Left renal cortex interstitium (tissue), 4 donors: ENCODE data around the gene GRB10. TPM values are rescaled to one million over a fixed set of nuclear protein-coding genes. Genes with fewer than 3 reads are reported as not detected.
A peak's percentile ranks its signal among the peaks of the same experiment; 100 is the strongest.

Experiments
- DNase-seq, 4 donors: peaks; one replicate each; pipeline ENCODE4 v3.0.0-alpha.2; 2013; ENCODE audit warnings: low read depth in 4 of 4, low spot score in 2 of 4, missing footprints in 1 of 4
- polyA plus RNA-seq, 4 donors: library from polyadenylated mRNA; unstranded; fragments of 120-200 nt; gene quantifications; one replicate each; pipeline ENCODE4 v1.2.1, GENCODE V29; 2013; ENCODE audit not compliant: insufficient read length in 4 of 4

The GRB10 gene
- polyA plus RNA-seq, 4 donors = 25.7 to 47.8 (median 35.6) TPM

GRCh38 chr7:50805447-50806125 is 22.9 kb upstream of the GRB10 start:
- no peak for DNase-seq

- DNase-seq = no peak
Observed at GRCh38 chr7:50803359-50804337, 21.0 kb upstream of the GRB10 start.

GRCh38 chr7:50801907-50802306 is 19.2 kb upstream of the GRB10 start:
- no peak for DNase-seq

- DNase-seq = no peak
Observed at GRCh38 chr7:50799873-50800272, 17.2 kb upstream of the GRB10 start.

GRCh38 chr7:50798126-50798525 is 15.4 kb upstream of the GRB10 start:
- DNase-seq = no peak

GRCh38 chr7:50795831-50796230 is 13.1 kb upstream of the GRB10 start:
- no peak for DNase-seq

- DNase-seq = no peak
Observed at GRCh38 chr7:50795253-50795652, 12.6 kb upstream of the GRB10 start.

GRCh38 chr7:50793947-50794570 is 11.4 kb upstream of the GRB10 start:
- DNase-seq = no peak

GRCh38 chr7:50793120-50793946 is 10.6 kb upstream of the GRB10 start:
- no peak for DNase-seq

- peak in 1 of 4 donors; percentile 43 for DNase-seq
Observed at GRCh38 chr7:50792342-50793119, 9.8 kb upstream of the GRB10 start.

GRCh38 chr7:50791938-50792341 is 9.2 kb upstream of the GRB10 start:
- no peak for DNase-seq

- DNase-seq = no peak
Observed at GRCh38 chr7:50791363-50791937, 8.8 kb upstream of the GRB10 start.

GRCh38 chr7:50790381-50790780 is 7.7 kb upstream of the GRB10 start:
- DNase-seq = no peak

GRCh38 chr7:50788382-50788781 is 5.7 kb upstream of the GRB10 start:
- no peak for DNase-seq

GRCh38 chr7:50787825-50788224 is 5.1 kb upstream of the GRB10 start:
- no peak for DNase-seq

- no peak for DNase-seq
Observed at GRCh38 chr7:50785346-50785745, 2.6 kb upstream of the GRB10 start.

- DNase-seq = no peak
Observed at GRCh38 chr7:50783801-50784507, 1.3 kb upstream of the GRB10 start.

- no peak for DNase-seq
Observed at GRCh38 chr7:50783303-50783702, 607 bp upstream of the GRB10 start.
